IMR-90 (cell line): ENCODE measurements around the gene APOBEC3B. TPM values are rescaled to one million over a fixed set of nuclear protein-coding genes. Genes with fewer than 3 reads are reported as not detected.

Source experiments
- ATAC-seq: fragments of 200-7000 bp; cut with Tn5 transposase; 2 replicates; pipeline ENCODE4 v1.9.1; 2020; ENCODE audit warnings: low read depth, mild to moderate bottlenecking, moderate library complexity
- BruUV-seq: library from RNA; stranded (reverse); fragments of 400-500 nt; replicated peaks from 2 replicates; lab custom pipeline; 2021; lab: Mats Ljungman, UMichigan
- CTCF ChIA-PET: fragments of 300-600 bp; formaldehyde crosslinking; extraction: SDS; loops from one replicate; lab custom pipeline; 2021; ENCODE audit warnings: antibody characterized with exemption; lab: Yijun Ruan, JAX
- POLR2A ChIA-PET: fragments of 300-600 bp; sonication (Branson Sonifier 250); formaldehyde crosslinking; loops from one replicate; lab custom pipeline; 2022; ENCODE audit warnings: antibody characterized with exemption; ENCODE audit not compliant: unreplicated experiment; lab: Charles Lee
- DNase-seq: peaks from one replicate; pipeline ENCODE4 v3.0.0; 2013
- H2AFZ ChIP-seq: replicated peaks from 2 replicates; pipeline ENCODE3; 2013; ENCODE audit warnings: low read length, mild to moderate bottlenecking; ENCODE audit not compliant: poor library complexity
- H2AK5ac ChIP-seq: 2 replicates; pipeline ENCODE4 v1.6.1; 2013; ENCODE audit warnings: low read depth, low read length, inconsistent platforms
- H2AK9ac ChIP-seq: replicated peaks from 2 replicates; pipeline ENCODE3; 2013; ENCODE audit warnings: mild to moderate bottlenecking, low read depth, low read length, moderate library complexity; ENCODE audit not compliant: poor library complexity
- H2BK120ac ChIP-seq: 2 replicates; pipeline ENCODE4 v1.6.1; 2013; ENCODE audit warnings: low read depth, low read length, inconsistent platforms
- H2BK15ac ChIP-seq: 3 replicates; pipeline ENCODE4 v1.6.1; 2013; ENCODE audit warnings: low read depth, low read length, inconsistent platforms
- H2BK20ac ChIP-seq: 2 replicates; pipeline ENCODE4 v1.6.1; 2013; ENCODE audit warnings: low read depth, mild to moderate bottlenecking, inconsistent platforms, low read length, moderate library complexity
- H2BK5ac ChIP-seq: 2 replicates; pipeline ENCODE4 v1.6.1; 2013; ENCODE audit warnings: mild to moderate bottlenecking, low read depth, low read length, inconsistent platforms; ENCODE audit not compliant: poor library complexity, severe bottlenecking
- H3K14ac ChIP-seq: replicated peaks from 2 replicates; pipeline ENCODE4 v1.6.1; 2013; ENCODE audit warnings: low read depth, low read length, inconsistent platforms
- H3K18ac ChIP-seq: 2 replicates; pipeline ENCODE4 v1.6.1; 2013; ENCODE audit warnings: low read depth, low read length, control low read depth
- H3K23ac ChIP-seq: 2 replicates; pipeline ENCODE4 v1.6.1; 2013; ENCODE audit warnings: low read depth, low read length, inconsistent platforms
- H3K27ac ChIP-seq: 2 replicates; pipeline ENCODE4 v1.5.1; 2013; ENCODE audit warnings: mild to moderate bottlenecking, control low read depth, low read length; ENCODE audit not compliant: insufficient read depth
- H3K27me3 ChIP-seq: 2 replicates; pipeline ENCODE4 v1.6.1; 2013; ENCODE audit warnings: low read length; ENCODE audit not compliant: control insufficient read depth, insufficient read depth
- H3K36me3 ChIP-seq: 2 replicates; pipeline ENCODE4 v1.6.1; 2013; ENCODE audit warnings: low read length, mixed read lengths; ENCODE audit not compliant: control insufficient read depth, insufficient read depth
- H3K4ac ChIP-seq: 2 replicates; pipeline ENCODE4 v1.6.1; 2013; ENCODE audit warnings: low read depth, low read length, inconsistent platforms
- H3K4me1 ChIP-seq: 2 replicates; pipeline ENCODE4 v1.6.1; 2013; ENCODE audit warnings: low read length, mixed read lengths; ENCODE audit not compliant: control insufficient read depth, insufficient read depth
- H3K4me2 ChIP-seq: 2 replicates; pipeline ENCODE4 v1.6.1; 2013; ENCODE audit warnings: low read depth, mild to moderate bottlenecking, control low read depth, low read length, moderate library complexity
- H3K4me3 ChIP-seq: 2 replicates; pipeline ENCODE4 v1.5.1; 2013; ENCODE audit warnings: low read depth, mild to moderate bottlenecking, control low read depth, low read length, moderate library complexity; ENCODE audit not compliant: insufficient read depth
- H3K56ac ChIP-seq: 2 replicates; pipeline ENCODE4 v1.6.1; 2013; ENCODE audit warnings: low read length, inconsistent platforms; ENCODE audit not compliant: insufficient read depth; ENCODE audit errors: extremely low read depth
- H3K79me1 ChIP-seq, 2 experiments: 2 replicates each; pipeline ENCODE4 v1.6.1; 2013; ENCODE audit warnings: low read length in 2 of 2, inconsistent platforms in 1 of 2, low read depth in 1 of 2
- H3K9ac ChIP-seq: 2 replicates; pipeline ENCODE4 v1.6.1; 2013; ENCODE audit warnings: low read depth, low read length, control low read depth
- H3K9me1 ChIP-seq: 2 replicates; pipeline ENCODE4 v1.6.1; 2013; ENCODE audit warnings: low read length, inconsistent platforms; ENCODE audit not compliant: insufficient read depth
- H3K9me3 ChIP-seq: 2 replicates; pipeline ENCODE4 v1.6.1; 2013; ENCODE audit warnings: low read length; ENCODE audit not compliant: control insufficient read depth, insufficient read depth
- H4K20me1 ChIP-seq: 2 replicates; pipeline ENCODE4 v1.6.1; 2013; ENCODE audit warnings: low read length, inconsistent platforms; ENCODE audit not compliant: insufficient read depth
- H4K5ac ChIP-seq: 2 replicates; pipeline ENCODE4 v1.6.1; 2013; ENCODE audit warnings: mild to moderate bottlenecking, low read depth, low read length, control low read depth
- H4K8ac ChIP-seq, 2 experiments: 2 replicates each; pipeline ENCODE4 v1.6.1; 2013; ENCODE audit warnings: low read depth in 2 of 2, low read length in 2 of 2, control low read depth in 1 of 2, inconsistent platforms in 1 of 2
- H4K91ac ChIP-seq: 2 replicates; pipeline ENCODE4 v1.6.1; 2013; ENCODE audit warnings: low read depth, low read length, inconsistent platforms; ENCODE audit not compliant: insufficient read depth
- BHLHE40 ChIP-seq: fragments of 150-350 bp; IDR thresholded peaks from 2 replicates; pipeline ENCODE4 v1.6.1; 2016; ENCODE audit warnings: mild to moderate bottlenecking, low read depth, low read length
- CEBPB ChIP-seq: IDR thresholded peaks from 2 replicates; pipeline ENCODE4 v1.6.1; 2012; ENCODE audit warnings: low read depth, low read length, improper control_type of control experiment
- CHD1 ChIP-seq: IDR thresholded peaks from 2 replicates; pipeline ENCODE4 v1.6.1; 2012; ENCODE audit warnings: low read depth, low read length, improper control_type of control experiment
- FOS ChIP-seq: fragments of 150-350 bp; IDR thresholded peaks from 2 replicates; pipeline ENCODE4 v1.6.1; 2016; ENCODE audit warnings: low read depth, low read length
- MAZ ChIP-seq: IDR thresholded peaks from 2 replicates; pipeline ENCODE4 v1.6.1; 2012; ENCODE audit warnings: low read depth, mild to moderate bottlenecking, low read length, improper control_type of control experiment, moderate library complexity, borderline replicate concordance
- MXI1 ChIP-seq: IDR thresholded peaks from 2 replicates; pipeline ENCODE4 v1.6.1; 2012; ENCODE audit warnings: low read depth, mild to moderate bottlenecking, low read length, moderate library complexity, borderline replicate concordance
- NFE2L2 ChIP-seq: fragments of 150-350 bp; IDR thresholded peaks from 2 replicates; pipeline ENCODE4 v1.6.1; 2016; ENCODE audit warnings: low read depth, mild to moderate bottlenecking, low read length
- POLR2A ChIP-seq: IDR thresholded peaks from 2 replicates; pipeline ENCODE4 v1.6.1; 2012; ENCODE audit warnings: mild to moderate bottlenecking, low read depth, low read length
- RAD21 ChIP-seq: IDR thresholded peaks from 2 replicates; pipeline ENCODE4 v1.6.1; 2012; ENCODE audit warnings: low read length, improper control_type of control experiment
- RCOR1 ChIP-seq: IDR thresholded peaks from 2 replicates; pipeline ENCODE4 v1.6.1; 2012; ENCODE audit warnings: mild to moderate bottlenecking, low read length, improper control_type of control experiment; ENCODE audit not compliant: insufficient replicate concordance
- RFX5 ChIP-seq: IDR thresholded peaks from 2 replicates; pipeline ENCODE4 v1.8.0; 2012; ENCODE audit warnings: low read depth, mild to moderate bottlenecking, low read length, moderate library complexity
- SMC3 ChIP-seq: fragments of 150-350 bp; IDR thresholded peaks from 2 replicates; pipeline ENCODE4 v1.6.1; 2016; ENCODE audit warnings: low read depth, mild to moderate bottlenecking, antibody characterized with exemption, low read length, moderate library complexity
- WGBS, 2 experiments: methylation state at CpG; one replicate each; pipeline versions ENCODE4 v1.1.5 to v1.1.7; 2013; ENCODE audit warnings: missing lambda C conversion rate in 2 of 2; ENCODE audit not compliant: insufficient read length in 1 of 2; ENCODE audit errors: extremely low coverage in 2 of 2; 5-methylcytosine and 5-hydroxymethylcytosine counted together
- dilution Hi-C: fragments of 300-500 bp; cut with HindIII; formaldehyde crosslinking; loops from one replicate; pipeline ENCODE4 v1.14.3; 2018; ENCODE audit warnings: low sequenced_read_pairs; ENCODE audit not compliant: unreplicated experiment
- in situ Hi-C: fragments of 300-500 bp; cut with MboI; formaldehyde crosslinking; loops from 3 replicates; pipeline ENCODE4 v1.14.3; 2019; ENCODE audit warnings: low sequenced_read_pairs, inconsistent platforms, mixed read lengths
- intact Hi-C: fragments of 100-400 bp; cut with micrococcal nuclease; formaldehyde crosslinking; loops from 2 replicates; pipeline ENCODE4 v1.10.0; 2022
- polyA plus RNA-seq, 3 experiments: library from polyadenylated mRNA; depleted of rRNA; stranded (reverse); fragments of >200 nt; gene quantifications; 2 replicates each; pipeline ENCODE4 v1.2.3, GENCODE V29; 2012; ENCODE audit warnings: low replicate concordance in 1 of 3
- total RNA-seq: library from RNA; depleted of rRNA; stranded (reverse); fragments of >200 nt; gene quantifications from 2 replicates; pipeline ENCODE4 v1.2.3, GENCODE V29; 2012
- TF ChIP-seq, protein P1 (sequence below): fragments of 150-350 bp; IDR thresholded peaks from 2 replicates; pipeline ENCODE4 v1.6.1; 2017; ENCODE audit warnings: mild to moderate bottlenecking, antibody characterized with exemption, low read length, low read depth
- TF ChIP-seq, protein P2 (sequence below): conservative IDR thresholded peaks from 2 replicates; pipeline ENCODE4 v1.5.1; 2012; ENCODE audit warnings: mild to moderate bottlenecking, low read depth, low read length, improper control_type of control experiment
- TF ChIP-seq, protein P3 (sequence below): fragments of 150-350 bp; IDR thresholded peaks from 2 replicates; pipeline ENCODE4 v1.6.1; 2016; ENCODE audit warnings: low read depth, mild to moderate bottlenecking, low read length, moderate library complexity, borderline replicate concordance

APOBEC3B gene
- total and polyA plus RNA-seq, 2 of the 4 experiments (the other 2 are of a cell fraction), result 17.6 to 34.2 TPM

DNA sequence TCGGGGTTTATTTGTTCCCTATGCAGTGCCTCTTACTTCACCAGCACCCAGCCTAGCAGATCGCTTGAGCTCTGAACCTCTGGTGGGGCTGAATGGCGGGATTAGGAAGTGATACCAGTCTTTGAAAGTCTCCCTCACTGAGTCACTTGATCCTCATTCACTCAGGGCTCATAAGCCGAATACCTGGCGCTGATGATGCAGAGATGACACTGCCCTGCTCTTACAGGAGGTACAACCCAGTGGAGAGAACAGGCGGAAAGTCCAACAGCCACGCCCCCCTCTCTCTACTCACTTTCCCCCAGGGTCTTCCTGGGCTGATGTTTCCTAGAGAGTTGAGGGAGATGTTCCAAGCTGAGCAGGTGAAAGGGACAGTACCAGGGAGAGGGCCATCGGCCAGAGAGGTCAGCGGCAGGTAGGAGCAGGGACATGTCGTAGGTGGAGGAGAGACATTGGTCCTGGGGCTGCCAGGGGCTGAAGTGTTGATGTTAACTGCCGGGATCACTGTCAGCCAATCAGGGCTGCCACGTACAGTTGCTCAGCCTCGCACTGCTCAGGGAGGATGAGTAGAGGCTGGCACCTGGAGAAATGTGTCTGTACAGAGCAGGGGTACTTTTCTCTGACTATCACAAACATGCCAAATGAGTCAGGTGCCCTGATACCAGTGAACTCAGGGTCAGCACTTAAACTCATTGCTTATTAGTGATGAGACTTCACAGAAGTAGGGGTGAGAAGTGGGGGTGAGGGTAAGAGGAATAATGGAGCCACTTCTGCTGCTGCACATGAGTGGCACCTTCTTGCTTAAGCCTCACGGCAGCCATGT is 34.6 kb upstream of the APOBEC3B start:
- in situ Hi-C loops, result no loop called here
- Histone ChIP-seq H3K4me1 (no peaks in the 10 kb centered on the region), H3K27ac (no peak overlapping the region), H3K14ac (no peak overlapping the region), H2AFZ (no peak overlapping the region), H3K27me3 (peaks cover 77% of the 10 kb centered on the region), H4K5ac (no peak overlapping the region), H3K4me2 (no peak overlapping the region), H2BK20ac (no peak overlapping the region), H2BK120ac (no peak overlapping the region), H4K20me1 (no peaks in the 10 kb centered on the region), H2AK5ac (no peak overlapping the region), H2BK5ac (no peak overlapping the region), H3K23ac (no peak overlapping the region), H3K56ac (no peak overlapping the region), H3K18ac (no peak overlapping the region), H2AK9ac (no peak overlapping the region), H3K4ac (no peak overlapping the region), H4K8ac (no peak overlapping the region), H3K9me3 (0 out of 2 replicates have a peak, but pooled peaks cover 2% of the 10 kb centered on the region), H4K91ac (no peak overlapping the region), H3K79me1 (no peaks in the 10 kb centered on the region), H3K9ac (no peak overlapping the region), H2BK15ac (no peak overlapping the region), H3K36me3 (no peaks in the 10 kb centered on the region), H3K4me3 (no peak overlapping the region), H3K9me1 (no peaks in the 10 kb centered on the region)
- dilution Hi-C loops, result no loop called here
- WGBS, 2 experiments, result 86% methylated on average over 4 of the region's 14 CpGs; no CpG with 5 or more reads in 1 of the 2 experiments
- ChIA-PET CTCF (no interaction called here), POLR2A (interaction anchor here (0.5 kb wide), 1 partner anchor 46 kb away, joined by 3 read pairs; no protein-coding TSS in a partner anchor)
- BruUV-seq, result no TSS peak
- ATAC-seq (no peak), DNase-seq (no peak)
- intact Hi-C loops, result no loop called here
- TF ChIP-seq NFE2L2 (no peak), RCOR1 (no peak), BHLHE40 (no peak), SMC3 (no peak), CEBPB (no peak), RFX5 (no peak), FOS (no peak), POLR2A (no peak), MXI1 (no peak), RAD21 (no peak), CHD1 (no peak), MAZ (no peak)
- TF ChIP-seq, protein P1, sequence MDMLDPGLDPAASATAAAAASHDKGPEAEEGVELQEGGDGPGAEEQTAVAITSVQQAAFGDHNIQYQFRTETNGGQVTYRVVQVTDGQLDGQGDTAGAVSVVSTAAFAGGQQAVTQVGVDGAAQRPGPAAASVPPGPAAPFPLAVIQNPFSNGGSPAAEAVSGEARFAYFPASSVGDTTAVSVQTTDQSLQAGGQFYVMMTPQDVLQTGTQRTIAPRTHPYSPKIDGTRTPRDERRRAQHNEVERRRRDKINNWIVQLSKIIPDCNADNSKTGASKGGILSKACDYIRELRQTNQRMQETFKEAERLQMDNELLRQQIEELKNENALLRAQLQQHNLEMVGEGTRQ, result no peak
- TF ChIP-seq, protein P2, sequence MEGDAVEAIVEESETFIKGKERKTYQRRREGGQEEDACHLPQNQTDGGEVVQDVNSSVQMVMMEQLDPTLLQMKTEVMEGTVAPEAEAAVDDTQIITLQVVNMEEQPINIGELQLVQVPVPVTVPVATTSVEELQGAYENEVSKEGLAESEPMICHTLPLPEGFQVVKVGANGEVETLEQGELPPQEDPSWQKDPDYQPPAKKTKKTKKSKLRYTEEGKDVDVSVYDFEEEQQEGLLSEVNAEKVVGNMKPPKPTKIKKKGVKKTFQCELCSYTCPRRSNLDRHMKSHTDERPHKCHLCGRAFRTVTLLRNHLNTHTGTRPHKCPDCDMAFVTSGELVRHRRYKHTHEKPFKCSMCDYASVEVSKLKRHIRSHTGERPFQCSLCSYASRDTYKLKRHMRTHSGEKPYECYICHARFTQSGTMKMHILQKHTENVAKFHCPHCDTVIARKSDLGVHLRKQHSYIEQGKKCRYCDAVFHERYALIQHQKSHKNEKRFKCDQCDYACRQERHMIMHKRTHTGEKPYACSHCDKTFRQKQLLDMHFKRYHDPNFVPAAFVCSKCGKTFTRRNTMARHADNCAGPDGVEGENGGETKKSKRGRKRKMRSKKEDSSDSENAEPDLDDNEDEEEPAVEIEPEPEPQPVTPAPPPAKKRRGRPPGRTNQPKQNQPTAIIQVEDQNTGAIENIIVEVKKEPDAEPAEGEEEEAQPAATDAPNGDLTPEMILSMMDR, result no peak
- TF ChIP-seq, protein P3, sequence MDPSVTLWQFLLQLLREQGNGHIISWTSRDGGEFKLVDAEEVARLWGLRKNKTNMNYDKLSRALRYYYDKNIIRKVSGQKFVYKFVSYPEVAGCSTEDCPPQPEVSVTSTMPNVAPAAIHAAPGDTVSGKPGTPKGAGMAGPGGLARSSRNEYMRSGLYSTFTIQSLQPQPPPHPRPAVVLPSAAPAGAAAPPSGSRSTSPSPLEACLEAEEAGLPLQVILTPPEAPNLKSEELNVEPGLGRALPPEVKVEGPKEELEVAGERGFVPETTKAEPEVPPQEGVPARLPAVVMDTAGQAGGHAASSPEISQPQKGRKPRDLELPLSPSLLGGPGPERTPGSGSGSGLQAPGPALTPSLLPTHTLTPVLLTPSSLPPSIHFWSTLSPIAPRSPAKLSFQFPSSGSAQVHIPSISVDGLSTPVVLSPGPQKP, result no peak
